Nephron (organoid): Measurements from ENCODE around the gene DACT2.
A peak's percentile ranks its signal among the peaks of the same experiment; 100 is the strongest.

Experiments
- H3K27ac Mint-ChIP-seq, 3 experiments: 2 replicates each; pipeline ENCODE4 v1.8.0; 2020; ENCODE audit warnings: mixed read lengths in 3 of 3, mild to moderate bottlenecking in 2 of 3, moderate library complexity in 1 of 3
- H3K27me3 Mint-ChIP-seq: 2 replicates; pipeline ENCODE4 v1.8.0; 2021; ENCODE audit warnings: low read depth, mild to moderate bottlenecking, moderate library complexity, mixed read lengths
- H3K36me3 Mint-ChIP-seq: 2 replicates; pipeline ENCODE4 v1.8.0; 2020; ENCODE audit warnings: low read depth, mixed read lengths
- H3K4me1 Mint-ChIP-seq: 2 replicates; pipeline ENCODE4 v1.8.0; 2020; ENCODE audit warnings: mixed read lengths
- H3K4me3 Mint-ChIP-seq, 3 experiments: 2 replicates each; pipeline ENCODE4 v1.8.0; 2020; ENCODE audit warnings: mild to moderate bottlenecking in 3 of 3, mixed read lengths in 3 of 3, moderate library complexity in 2 of 3
- H3K9me3 Mint-ChIP-seq: 2 replicates; pipeline ENCODE4 v1.8.0; 2020; ENCODE audit warnings: mixed read lengths
- TF ChIP-seq, protein P1 (sequence below), 3 experiments: fragments of 200-600 bp; sonication (generic); IDR thresholded peaks; one replicate each; pipeline ENCODE4 v1.5.0; 2021; ENCODE audit warnings: antibody characterized with exemption in 3 of 3; ENCODE audit not compliant: unreplicated experiment in 3 of 3

The DACT2 gene

GRCh38 chr6:168326294-168327261 lies 7.0 kb upstream of the DACT2 start:
- Mint-ChIP-seq H3K27me3 (peaks cover 20% of the 10 kb centered on the region), H3K9me3 (peaks cover 10% of the 10 kb centered on the region), H3K4me3 (peak overlapping the region in 1 of 3 experiments; percentile 0), H3K27ac (peak overlapping the region; percentile 60 to 90 (median 83)), H3K4me1 (peaks cover 13% of the 10 kb centered on the region), H3K36me3 (peaks cover 8% of the 10 kb centered on the region)
- TF ChIP-seq, protein P1, sequence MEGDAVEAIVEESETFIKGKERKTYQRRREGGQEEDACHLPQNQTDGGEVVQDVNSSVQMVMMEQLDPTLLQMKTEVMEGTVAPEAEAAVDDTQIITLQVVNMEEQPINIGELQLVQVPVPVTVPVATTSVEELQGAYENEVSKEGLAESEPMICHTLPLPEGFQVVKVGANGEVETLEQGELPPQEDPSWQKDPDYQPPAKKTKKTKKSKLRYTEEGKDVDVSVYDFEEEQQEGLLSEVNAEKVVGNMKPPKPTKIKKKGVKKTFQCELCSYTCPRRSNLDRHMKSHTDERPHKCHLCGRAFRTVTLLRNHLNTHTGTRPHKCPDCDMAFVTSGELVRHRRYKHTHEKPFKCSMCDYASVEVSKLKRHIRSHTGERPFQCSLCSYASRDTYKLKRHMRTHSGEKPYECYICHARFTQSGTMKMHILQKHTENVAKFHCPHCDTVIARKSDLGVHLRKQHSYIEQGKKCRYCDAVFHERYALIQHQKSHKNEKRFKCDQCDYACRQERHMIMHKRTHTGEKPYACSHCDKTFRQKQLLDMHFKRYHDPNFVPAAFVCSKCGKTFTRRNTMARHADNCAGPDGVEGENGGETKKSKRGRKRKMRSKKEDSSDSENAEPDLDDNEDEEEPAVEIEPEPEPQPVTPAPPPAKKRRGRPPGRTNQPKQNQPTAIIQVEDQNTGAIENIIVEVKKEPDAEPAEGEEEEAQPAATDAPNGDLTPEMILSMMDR (IDR thresholded peaks at IDR 0.05; ENCODE audit: unreplicated experiment in 3 of 3): no peak

GRCh38 chr6:168322966-168323365 lies 3.4 kb upstream of the DACT2 start:
- TF ChIP-seq, protein P1 (IDR thresholded peaks at IDR 0.05; ENCODE audit: unreplicated experiment in 3 of 3): no peak
- Mint-ChIP-seq H3K4me3 (peak overlapping the region in 1 of 3 experiments; percentile 17), H3K27ac (peak overlapping the region in 1 of 3 experiments; percentile 36), H3K9me3 (peaks cover 10% of the 10 kb centered on the region), H3K36me3 (peaks cover 8% of the 10 kb centered on the region), H3K27me3 (peaks cover 21% of the 10 kb centered on the region), H3K4me1 (peaks cover 21% of the 10 kb centered on the region)

DNA sequence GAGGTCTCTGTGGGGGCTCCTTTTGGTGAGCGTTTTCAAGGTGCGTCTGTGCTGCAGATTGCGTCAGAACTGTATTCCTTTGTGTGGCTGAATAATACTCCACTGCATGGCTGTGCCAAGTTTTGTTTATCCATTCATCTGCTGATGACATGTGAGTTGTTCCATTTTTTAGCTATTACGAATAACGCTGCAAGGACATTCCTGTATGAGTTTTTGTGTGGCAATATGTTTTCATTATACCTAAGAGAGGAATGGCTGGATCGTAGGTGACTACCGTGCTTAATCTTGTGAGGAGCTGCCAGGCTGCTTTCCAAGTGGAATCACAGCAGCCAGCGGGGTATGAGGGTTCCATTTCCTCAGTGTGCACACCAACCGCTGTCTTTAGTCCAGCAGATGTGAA lies 1.1 kb upstream of the DACT2 start:
- peak overlapping the region in 2 of 3 experiments; percentile 23 to 62 for H3K27ac Mint-ChIP-seq
- TF ChIP-seq, protein P1 (IDR thresholded peaks at IDR 0.05; ENCODE audit: unreplicated experiment in 3 of 3): no peak
- H3K4me1 Mint-ChIP-seq: peaks cover 16% of the 10 kb centered on the region
- H3K27me3 Mint-ChIP-seq: peaks cover 16% of the 10 kb centered on the region
- peaks cover 5% of the 10 kb centered on the region for H3K9me3 Mint-ChIP-seq
- peak overlapping the region; percentile 65 to 76 (median 72) for H3K4me3 Mint-ChIP-seq
- H3K36me3 Mint-ChIP-seq: peaks cover 5% of the 10 kb centered on the region

DNA sequence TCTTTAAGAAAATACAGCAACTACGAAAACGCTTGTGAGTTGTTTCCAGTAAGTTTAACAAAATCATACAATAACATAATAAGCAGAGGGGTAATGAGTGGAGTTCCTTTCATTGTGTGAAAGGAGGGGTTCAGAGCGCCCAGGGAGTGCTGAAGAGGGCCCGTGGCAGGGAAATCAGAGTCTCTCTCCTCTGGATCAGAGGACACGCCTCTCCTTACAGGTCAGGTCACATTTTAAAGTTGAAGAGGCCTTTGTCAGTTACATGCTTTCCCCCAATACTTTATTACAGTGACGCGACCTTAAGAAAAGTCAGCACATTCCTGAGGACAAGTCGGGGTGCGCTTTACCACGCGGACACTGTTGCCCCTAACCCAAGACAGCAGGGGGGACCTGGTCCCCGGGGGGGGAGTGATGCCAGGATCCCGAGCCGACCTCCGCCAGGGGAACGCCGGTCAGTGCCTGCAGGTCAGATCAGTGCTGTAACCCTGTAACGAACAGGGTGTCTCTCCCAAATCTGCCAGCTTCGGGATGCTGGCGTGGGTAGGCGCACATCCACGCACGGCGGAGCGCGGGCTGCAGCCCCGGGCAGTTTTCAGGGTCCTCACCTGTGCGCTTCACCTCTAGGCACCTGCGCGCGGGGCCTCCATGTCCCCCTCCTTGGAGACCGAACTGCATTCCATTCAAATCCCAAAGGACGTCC lies 848 bp downstream of the DACT2 start:
- Mint-ChIP-seq H3K9me3 (no peaks in the 10 kb centered on the region), H3K36me3 (peaks cover 7% of the 10 kb centered on the region)

DNA sequence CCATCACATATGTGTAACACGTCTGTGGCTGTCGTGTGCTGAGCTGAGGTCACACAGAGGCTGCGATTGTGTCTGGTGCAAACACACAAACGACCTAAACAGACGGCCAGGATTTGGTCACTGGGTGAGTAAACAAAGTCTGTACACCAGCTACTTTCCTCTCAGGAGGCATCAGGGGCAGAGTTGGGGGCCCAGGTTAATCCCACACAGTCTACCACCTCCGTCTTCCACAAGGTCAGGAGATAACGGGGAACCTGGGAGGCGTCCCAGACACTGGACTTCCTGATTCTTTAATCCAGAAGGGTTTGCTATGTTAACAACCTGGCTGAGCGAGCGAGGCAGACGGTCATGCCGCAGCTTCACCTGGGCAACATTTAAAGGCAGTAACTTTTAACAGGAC lies 1.5 kb downstream of the DACT2 start:
- H3K9me3 Mint-ChIP-seq: no peaks in the 10 kb centered on the region
- peaks cover 16% of the 10 kb centered on the region for H3K27me3 Mint-ChIP-seq
- H3K27ac Mint-ChIP-seq: peak overlapping the region; percentile 86 to 93 (median 90)
- H3K4me1 Mint-ChIP-seq: peaks cover 42% of the 10 kb centered on the region
- H3K36me3 Mint-ChIP-seq: peaks cover 7% of the 10 kb centered on the region
- peak overlapping the region; percentile 87 to 89 (median 89) for H3K4me3 Mint-ChIP-seq
- TF ChIP-seq, protein P1 (IDR thresholded peaks at IDR 0.05; ENCODE audit: unreplicated experiment in 3 of 3): no peak

More for the DNA sequence above, 848 bp downstream of the DACT2 start:
- Mint-ChIP-seq H3K27ac (peak overlapping the region; percentile 86 to 93 (median 90)), H3K4me3 (peak overlapping the region; percentile 87 to 89 (median 89)), H3K27me3 (peaks cover 16% of the 10 kb centered on the region), H3K4me1 (peaks cover 35% of the 10 kb centered on the region)
- TF ChIP-seq, protein P1 (IDR thresholded peaks at IDR 0.05; ENCODE audit: unreplicated experiment in 3 of 3): no peak
